Activated CD4-positive, alpha-beta T cell treated with anti-CD3 and anti-CD28 coated beads for 1 hour (primary cell): Measurements from ENCODE around the gene DBNDD1.
"Not testable (repeated sequence)": the region's sequence is repeated elsewhere in the genome, so short reads cannot be mapped to it uniquely, and the experiment has no call there.

Source experiments
- DNase-seq: peaks from one replicate; pipeline ENCODE4 v3.0.0-alpha.2; 2020

The DBNDD1 gene

DNA sequence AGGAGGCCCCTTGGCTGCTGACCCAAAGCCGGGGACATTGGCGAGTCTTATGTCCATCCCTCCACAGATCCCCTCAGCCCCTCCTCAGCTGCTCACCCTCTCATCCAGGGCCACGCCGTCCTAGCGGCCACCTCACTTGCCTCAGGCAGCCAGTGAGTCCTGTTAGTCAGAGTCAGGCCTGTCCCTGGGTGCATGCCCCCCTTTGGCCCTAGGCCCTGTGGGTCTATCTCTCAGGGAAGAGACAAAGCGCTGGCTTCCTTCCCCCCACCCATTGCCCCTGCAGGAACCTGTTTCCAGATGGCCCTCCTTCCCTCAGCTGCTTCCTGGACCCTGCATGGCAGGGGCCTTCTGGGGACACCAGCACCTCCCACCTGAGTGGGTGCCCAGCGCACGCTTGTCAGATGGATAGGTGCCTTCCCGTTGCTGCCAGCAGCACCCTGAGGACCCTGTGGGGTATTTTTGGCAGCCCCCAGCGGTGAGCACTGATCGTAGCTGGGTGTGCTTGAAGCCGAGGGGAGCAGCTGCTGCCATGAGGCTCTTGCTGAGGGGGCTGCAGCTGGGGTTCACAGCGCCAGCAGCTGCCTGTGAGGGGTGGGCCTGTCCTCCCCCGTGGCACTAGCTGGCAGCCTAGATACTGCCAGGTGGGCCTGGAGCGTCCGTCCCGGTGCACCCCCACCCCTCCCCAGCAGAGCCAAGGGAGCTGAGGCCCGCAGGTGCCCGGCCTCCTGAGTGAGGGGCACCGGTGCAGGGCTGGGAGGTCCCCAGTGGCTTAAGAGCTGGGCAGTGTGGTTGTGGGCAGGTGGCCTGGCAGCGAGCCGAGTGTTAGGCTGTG lies 8.4 kb downstream of the DBNDD1 start:
- no peak for DNase-seq

DNA sequence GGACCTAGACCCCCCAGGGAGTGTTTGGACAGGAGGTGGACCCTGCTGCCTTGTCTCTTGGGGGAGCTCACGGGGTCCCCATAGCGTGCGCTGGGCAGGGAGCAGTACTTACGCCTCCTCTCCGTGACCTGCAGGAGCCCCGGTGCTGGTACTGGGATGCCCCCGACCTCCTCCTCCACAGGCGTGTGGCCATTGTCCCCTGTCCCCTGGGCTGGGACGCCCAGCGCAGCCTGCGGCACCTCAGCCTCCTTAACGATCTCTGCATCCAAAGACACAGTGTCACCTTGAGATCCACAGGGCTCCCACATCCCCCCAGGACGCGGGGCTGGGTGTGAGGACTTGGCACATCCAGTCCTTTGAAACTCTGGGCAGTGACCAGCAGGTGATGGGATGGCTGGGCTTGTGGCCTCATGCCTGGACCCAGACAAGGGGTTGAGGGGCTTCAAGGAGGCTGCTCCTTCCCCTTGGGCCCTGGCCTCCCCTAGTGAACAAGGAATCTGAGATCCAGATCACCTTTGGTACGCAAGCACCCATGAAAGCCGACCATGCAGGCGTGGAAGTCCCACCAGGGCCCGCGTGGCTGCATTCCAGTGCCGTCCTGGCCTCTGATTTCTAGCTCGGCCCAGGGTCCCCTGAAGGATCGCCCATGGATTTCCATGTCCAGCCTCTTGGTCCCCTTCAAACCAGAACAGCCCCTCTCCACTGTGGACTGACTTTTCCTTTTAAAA lies 9.9 kb downstream of the DBNDD1 start:
- no peak for DNase-seq

DNA sequence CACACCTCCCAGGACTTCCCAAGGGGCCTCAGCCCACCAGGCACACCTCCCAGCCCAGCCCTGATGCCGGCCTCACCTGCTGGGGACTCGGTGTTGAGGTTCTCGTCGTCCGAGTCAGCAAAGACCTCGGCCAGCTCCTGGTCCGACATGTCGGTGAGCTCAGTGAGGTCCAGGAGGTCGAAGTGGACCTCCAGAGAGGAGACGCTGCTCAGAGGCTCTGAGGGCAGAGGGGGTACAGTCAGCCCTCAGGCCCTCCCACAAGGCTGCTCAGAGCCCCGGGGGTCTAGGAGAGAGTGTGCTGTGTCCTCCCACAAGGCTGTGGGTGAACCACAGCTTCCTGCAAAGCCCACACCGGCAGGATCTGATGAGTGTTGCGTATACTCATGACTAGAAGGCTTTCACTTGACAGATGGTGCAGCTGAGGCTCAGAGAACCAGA lies 10.5 kb downstream of the DBNDD1 start:
- peak; percentile 49 for DNase-seq

DNA sequence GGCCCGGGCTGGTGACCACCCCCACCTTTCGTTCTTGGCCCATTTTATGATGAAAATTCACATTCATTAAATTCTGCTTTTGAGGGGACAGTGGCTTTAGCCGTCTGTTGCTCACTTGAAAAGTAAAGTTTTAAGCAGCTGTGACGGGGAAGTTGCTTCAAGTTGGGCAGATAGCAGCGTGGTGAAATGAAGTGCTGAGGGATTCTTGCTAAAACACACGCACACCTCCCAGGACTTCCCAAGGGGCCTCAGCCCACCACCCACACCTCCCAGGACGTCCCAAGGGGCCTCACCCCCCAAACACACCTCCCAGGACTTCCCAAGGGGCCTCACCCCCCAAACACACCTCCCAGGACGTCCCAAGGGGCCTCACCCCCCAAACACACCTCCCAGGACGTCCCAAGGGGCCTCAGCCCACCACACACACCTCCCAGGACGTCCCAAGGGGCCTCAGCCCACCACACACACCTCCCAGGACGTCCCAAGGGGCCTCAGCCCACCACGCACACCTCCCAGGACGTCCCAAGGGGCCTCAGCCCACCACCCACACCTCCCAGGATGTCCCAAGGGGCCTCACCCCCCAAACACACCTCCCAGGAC lies 11.5 kb downstream of the DBNDD1 start:
- DNase-seq: not testable (repeated sequence)

DNA sequence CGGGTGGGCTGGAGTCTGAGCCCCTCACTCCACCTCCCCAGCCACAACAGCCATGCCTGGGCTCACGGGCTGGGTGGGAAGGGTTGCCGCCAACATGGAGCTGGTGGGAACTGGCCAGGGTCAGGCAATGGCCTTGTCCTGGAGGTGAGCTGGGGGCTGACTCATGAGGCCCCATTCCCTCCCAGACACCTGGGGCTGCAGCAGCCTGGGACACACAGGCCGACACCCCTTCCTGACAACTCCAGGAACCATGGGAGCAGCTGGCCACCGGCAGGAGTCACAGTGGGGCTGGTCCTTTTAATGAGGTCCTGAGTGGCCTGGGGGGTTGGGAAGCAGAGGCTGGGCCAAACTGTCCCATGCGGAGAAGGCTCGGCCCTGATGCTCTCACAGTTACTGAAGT lies 12.2 kb downstream of the DBNDD1 start:
- no peak for DNase-seq

DNA sequence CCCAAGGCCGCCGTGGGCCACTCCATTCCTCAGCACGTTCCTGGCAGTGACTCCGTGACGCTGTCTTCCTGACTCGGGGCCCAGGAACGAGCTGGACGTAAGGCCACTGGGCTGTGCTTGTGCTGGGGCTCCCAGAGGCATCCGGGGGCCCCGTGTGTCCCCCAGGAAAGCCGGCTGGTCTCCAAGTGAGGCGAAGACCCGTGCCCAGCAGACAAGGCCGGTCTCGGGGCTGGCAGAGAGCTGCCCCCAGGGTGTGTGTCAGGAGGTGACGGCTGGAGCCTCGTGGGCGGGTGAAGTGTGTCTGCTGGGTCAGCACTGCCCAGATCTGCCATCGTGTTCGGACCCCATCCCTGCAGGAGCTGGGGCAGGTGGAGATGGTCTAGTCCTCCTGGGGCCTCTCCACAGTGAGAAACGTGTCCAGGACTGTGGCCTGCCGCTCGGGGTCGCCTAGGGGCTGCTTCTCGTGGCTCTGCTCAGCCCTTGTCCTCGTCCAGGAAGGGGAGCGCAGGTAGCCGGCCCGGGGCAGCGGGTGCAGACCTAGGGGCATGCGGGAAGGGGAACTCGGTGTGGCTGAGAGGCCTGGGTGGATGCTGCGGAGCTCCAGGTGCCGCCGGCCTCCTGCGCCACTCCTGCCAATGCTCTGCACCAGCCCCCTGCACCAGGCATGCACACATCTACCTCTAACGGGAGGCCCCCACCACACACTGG lies 13.1 kb downstream of the DBNDD1 start:
- no peak for DNase-seq

DNA sequence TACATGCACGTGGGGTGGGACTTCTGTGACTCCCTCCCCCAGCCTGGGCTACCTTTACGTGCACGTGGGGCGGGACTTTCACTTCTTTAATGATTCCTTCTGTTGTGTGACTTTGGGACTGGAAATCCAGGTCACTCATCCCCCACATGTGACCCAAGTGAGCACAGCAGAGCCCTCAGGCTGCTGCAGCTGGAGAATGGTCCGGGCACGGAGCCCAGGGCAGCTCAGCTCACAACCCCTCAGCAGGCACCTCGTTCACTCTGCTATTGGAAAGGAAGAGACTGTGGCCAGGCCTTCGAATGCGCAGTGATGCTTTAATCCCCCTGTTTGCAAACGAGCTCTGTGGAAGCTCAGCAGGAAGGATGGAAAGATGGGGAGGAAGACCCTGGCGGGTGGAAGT lies 14.7 kb downstream of the DBNDD1 start:
- no peak for DNase-seq

DNA sequence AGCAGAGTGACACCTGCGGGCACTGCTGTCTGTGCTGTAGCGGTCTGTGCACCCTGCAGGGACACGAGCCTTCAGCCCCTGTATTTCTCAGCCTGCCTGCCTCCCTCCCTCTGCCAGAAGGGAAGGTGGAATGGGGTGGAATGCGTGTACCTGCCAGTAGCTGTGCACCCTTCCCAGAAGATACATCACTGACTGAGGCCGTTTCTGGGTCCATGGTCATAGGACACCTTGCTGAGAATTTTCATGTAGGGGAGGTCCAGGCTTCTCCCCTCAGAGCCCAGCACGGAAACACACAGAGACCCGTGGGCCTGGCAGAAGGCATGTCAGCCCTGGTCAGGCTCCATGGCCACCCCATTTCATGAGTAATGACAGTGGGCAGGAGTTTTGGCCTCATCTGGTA lies 16.5 kb downstream of the DBNDD1 start:
- DNase-seq: no peak

DNA sequence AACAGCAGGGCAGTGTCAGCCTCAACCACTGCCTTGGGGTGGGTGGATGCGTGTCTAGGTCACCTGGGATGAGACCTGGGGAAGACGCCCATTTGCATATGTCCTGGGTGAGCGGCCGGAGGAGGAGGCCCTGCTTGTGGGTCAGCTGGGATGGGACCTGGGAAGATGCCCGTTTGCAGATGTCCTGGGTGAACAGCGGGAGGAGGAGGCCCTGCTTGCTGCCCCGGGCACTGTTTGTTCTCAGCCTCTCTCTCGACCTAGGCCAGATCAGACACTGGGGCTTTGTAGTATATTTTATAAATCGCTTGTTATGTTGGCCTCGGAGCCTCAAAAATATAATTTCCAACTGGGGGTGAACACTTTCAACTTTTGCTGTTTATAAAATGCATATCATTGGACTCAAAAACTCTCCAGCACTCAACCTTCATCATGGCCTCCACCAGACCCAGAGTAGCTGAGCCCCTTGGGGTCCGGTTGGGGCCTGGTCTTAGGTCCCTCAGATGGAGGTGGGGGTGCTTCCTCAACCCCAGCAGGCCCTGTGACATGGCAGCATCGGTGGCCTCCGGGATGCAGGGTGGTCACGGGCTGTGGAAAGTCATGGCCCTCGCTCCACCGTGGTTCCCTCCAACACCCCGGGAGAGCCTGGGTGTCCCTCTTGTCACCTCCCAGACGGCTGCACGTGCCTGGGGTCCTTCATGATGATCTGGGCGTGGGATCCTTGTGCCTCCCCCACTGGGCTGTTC lies 17.3 kb downstream of the DBNDD1 start:
- no peak for DNase-seq

DNA sequence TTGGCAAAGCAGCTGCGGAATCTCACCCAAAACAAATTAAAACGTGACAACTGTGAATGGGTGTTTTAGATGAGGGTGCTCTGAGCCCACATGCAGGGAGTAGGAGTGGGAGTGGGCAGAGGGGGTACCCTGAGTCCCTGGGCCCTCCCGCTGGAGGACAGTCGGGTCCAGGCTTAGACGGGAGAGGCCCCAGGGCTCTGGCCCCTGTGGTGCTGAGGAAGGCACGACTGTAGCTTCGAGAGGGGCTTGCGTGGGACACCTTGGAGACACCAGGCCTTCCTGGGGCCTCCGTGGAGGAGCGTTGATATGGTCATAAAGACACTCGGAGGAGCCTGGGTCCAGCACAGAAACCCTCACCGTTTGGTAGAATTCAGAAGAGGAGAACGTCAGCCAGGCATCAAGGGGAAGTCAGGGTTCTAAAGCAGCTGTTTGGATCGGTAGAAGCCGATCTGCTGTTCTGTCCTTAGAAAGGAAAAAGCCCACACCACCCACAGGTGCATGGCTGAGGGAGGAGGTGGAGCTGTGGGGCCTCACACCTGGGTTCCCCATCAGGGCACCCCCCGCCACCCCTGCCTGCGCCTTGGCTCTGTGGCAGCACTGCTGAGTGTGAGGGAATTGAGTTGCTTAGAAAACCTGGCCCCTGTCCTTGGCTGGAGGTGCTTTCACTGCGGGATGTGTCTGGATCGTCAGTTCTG lies 18.4 kb downstream of the DBNDD1 start:
- DNase-seq: no peak

DNA sequence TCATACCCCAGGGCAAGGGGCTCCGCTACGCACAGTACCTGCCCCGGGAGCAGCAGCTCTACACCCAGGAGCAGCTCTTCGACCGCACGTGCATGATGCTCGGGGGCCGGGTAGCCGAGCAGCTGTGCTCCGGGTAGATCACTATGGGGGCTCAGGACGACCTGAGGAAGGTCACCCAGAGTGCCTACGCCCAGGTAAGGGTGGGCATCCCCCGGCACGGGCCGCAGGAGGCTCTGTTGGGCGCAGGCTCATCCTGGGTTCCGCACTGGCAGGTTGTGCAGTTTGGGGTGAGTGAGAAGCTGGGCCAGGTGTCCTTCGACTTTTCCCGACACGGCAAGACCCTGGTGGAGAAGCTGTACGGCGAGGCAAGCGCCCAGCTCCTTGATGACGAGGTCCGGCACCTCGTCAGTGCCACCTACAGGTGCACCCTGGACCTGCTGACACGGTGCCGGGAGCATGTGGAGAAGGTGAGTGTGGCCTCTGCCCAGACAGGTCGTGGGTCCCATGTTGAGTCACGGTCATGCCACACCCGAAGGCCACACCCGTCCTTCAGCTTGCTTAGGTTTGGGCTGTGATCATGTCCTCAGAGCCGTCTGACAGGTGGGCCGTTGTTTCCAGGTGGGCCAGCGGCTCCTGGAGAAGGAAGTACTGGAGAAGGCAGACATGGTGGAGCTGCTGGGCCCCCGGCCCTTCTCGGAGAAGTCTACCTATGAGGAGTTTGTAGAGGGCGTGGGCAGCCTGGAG lies 19.3 kb downstream of the DBNDD1 start:
- no peak for DNase-seq

DNA sequence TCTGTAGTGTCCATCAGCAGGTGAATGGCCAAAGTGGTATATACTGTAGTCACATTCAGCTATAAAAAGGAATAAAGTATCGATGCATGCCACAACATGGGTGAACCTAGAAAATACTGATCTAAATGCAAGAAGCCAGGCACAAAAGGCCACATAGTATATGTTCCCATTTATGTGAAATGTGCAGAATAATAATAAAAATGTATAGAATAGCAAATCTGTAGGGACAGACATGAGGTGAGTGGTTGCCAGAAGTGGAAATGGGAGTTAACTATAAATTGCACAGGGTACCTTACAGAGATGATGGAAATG lies 23.1 kb downstream of the DBNDD1 start:
- DNase-seq: no peak

DNA sequence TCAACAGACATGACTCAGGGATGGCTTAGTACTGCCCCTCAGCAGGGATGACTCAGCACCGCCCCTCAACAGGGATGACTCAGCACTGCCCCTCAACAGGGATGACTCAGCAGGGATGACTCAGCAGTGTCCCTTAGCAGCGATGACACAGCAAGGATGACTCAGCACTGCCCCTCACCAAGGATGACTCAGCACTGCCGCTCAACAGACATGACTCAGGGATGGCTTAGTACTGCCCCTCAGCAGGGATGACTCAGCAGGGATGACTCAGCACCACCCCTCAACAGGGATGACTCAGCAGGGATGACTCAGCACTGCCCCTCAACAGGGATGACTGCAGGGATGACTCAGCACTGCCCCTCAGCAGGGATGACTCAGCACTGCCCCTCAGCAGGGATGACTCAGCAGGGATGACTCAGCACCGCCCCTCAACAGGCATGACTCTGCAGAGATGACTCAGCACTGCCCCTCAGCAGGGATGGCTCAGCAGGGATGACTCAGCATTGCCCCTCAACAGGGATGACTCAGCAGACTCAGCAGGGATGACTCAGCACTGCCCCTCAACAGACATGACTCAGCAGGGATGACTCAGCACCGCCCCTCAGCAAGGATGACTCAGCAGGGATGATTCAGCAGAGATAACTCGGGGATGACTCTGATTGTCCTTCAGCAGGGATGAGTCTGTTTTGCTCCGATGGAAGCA lies 23.6 kb downstream of the DBNDD1 start:
- DNase-seq: peak; percentile 26

DNA sequence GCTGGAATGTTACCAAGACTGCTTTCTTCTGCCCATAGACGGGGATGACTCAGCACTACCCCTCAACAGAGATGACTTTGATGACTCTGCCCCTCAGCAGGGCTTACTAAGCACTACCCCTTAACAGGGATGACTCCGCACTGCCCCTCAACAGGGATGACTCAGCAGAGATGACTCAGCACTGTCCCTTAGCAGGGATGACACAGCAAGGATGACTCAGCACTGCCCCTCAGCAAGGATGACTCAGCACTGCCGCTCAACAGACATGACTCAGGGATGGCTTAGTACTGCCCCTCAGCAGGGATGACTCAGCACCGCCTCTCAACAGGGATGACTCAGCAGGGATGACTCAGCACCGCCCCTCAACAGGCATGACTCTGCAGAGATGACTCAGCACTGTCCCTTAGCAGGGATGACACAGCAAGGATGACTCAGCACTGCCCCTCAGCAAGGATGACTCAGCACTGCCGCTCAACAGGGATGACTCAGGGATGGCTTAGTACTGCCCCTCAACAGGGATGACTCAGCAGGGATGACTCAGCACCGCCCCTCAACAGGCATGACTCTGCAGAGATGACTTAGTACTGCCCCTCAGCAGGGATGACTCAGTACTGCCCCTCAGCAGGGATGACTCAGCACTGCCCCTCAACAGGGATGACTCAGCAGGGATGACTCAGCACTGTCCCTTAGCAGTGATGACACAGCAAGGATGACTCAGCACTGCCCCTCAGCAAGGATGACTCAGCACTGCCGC lies 24.4 kb downstream of the DBNDD1 start:
- DNase-seq: peak; percentile 28

DNA sequence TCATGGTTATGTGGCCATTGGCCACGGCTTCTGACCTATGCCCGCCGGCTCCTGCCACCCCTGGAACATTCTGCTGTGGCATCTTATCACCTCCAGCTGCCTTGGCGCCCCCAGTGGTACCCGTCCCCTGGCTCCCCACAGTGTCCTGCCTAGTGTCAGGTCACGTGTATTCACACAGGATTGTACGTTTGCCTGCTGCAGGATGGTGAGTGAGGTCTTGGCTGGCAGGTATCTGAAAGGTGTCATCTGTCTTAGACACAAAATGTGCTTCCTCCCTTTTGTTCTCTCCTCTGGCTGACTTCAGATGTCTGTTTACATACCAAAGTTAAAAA lies 24.9 kb downstream of the DBNDD1 start:
- no peak for DNase-seq

DNA sequence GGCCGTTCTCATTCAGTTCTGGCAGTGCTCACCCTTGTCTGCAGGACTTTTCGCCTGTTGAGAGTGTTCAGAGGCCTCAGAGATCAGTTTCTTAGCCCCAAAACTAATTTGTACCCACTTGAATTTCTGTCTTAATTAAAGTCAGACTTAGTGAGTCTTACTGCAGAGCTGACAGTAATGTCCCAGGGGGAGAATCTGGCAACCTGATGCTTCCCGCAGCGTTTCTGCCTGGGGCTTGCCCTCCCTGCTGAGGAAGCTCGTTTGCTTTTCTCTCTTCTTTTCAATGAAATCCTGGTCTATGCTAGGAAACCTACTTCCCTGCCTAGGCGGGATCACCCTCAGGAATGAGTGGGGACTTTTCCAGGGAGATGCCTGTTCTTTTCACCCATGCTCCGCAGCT lies 25.3 kb downstream of the DBNDD1 start:
- DNase-seq: no peak

DNA sequence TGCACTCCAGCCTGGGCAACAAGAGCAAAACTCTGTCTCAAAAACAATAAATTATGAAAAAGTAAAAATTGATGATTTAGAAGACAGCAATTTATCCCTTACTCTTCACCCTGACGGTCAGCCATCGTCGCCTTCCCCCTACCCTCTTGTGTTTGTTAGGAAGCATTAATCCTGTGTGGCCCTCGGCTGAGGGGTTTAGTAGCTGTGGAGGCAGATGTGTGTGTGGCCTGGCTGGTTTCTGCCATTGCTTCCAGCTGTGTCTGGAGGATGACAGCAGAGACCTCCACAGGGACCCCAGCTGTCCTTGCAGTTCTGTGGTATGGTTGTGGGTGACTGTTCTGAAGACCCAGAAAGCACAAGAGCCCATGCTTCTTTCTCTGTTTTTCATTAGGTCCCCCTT lies 25.9 kb downstream of the DBNDD1 start:
- no peak for DNase-seq

DNA sequence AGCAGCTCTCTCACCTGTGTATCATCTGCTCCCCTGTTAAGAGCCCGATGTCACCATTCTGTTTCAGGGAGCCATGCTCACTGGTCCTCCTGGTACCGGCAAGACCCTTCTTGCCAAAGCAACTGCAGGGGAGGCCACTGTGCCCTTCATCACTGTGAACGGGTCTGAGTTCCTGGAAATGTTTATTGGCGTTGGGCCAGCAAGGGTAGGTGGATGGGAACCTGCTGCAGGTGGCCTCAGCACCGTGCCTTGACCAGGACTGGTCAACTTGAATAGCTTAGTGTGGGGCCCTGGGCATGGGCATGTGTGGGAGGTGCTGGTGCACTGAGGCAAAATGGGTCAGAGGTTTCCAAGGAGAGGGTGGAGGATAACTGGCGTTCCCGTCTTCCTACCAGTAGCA lies 28.5 kb downstream of the DBNDD1 start:
- DNase-seq: no peak

DNA sequence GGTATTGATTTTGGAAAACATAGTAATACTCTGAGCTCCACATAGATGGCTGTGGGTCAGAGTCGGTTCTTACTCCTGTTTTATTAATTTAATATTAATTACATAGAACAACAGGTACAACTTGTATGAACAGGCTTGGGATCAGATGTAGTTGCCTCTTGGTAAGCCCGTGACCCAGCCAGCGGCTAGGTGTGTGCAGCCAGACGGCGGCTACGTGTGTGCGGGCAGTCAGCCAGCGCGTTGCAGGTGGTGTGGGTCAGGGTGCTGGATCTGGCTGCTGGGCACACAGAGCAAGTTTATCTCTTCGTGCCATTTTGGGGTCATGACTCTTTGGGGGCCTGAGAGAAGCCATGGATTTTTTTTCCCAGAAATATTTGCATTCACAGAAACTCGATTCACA lies 30.3 kb downstream of the DBNDD1 start:
- DNase-seq: no peak

DNA sequence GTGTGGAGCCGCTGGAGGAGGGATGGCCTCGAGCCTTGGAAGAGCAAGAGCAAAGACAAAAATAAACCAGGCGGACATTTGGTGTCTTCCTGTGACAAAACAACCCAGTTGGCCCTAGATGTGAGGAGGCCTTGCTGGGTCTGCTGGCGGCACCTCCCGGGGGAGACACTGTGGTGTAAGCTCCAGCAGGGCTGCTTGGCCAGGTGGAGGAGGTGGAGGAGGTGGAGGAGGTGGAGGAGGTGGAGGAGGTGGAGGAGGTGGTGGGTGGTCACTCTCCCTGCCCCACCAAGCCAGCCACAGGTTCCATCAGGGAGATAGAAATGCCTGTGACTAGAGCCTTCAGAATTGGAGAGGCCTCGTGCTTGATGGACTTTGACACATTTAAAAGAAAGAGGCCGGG lies 32.1 kb downstream of the DBNDD1 start:
- no peak for DNase-seq
